Measurements from ENCODE around the gene IFI44.

The IFI44 gene, protein sequence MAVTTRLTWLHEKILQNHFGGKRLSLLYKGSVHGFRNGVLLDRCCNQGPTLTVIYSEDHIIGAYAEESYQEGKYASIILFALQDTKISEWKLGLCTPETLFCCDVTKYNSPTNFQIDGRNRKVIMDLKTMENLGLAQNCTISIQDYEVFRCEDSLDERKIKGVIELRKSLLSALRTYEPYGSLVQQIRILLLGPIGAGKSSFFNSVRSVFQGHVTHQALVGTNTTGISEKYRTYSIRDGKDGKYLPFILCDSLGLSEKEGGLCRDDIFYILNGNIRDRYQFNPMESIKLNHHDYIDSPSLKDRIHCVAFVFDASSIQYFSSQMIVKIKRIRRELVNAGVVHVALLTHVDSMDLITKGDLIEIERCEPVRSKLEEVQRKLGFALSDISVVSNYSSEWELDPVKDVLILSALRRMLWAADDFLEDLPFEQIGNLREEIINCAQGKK

DNA sequence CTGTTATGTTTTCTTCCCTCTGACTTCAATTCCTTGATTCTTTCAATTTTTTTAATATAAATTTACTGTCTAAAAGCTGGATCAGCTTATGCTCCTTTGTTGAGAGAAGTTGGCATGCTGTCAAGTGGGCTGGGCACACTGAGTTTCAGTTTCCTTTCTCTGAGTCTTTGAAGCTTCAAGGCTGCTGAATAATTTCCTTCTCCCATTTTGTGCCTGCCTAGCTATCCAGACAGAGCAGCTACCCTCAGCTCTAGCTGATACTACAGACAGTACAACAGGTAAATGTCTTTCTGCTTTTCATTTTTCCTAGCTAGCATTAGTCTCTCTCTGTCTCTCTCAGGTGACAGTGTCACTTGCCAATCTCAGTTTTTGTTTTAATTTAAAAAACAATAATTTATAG, at the start of gene IFI44:
Gene IFI44, plus strand, starts transcription at position 204 of the 400 bp plus-strand sequence. CDS start 365 bp downstream, outside the sequence.
- DNase-seq (ENCODE audit: low read depth): peak; percentile 45

DNA sequence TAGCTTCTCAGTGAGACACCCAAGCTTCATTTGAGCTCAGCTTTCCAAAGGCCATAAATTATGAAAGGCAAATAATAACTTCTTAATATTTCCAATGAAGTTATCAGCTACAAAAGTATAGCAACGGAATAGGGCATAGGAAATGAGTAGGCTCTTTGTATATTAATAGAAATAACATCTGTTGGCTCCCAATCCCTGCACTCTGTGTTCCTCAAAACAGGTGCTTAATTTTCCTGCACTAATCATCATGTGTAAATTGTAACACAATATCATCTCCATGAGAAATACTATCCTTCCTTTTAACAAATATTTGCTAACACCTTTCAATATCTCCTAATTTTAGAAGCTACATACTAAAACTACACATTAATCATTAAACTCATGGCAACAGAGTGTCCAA, 48.6 kb upstream of the IFI44 start:
- no peak for DNase-seq (ENCODE audit: low read depth)

DNA sequence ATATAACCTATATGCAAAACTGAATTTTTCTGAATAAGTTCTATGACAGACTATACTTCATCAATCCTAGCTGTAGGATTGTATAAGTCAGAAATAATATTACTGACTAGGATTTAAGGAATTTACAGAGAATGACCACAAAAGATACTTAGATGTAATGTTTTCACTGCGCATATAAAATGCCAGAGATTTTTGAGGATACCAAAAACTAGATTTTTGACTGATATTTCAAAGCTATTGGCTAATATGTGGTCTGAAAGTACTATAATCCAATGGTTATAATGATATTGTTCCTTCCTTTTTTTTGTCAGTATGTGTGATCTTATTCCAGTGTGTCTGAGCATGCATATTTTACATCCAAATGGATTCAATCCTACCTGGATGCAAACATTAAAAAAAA, 46.4 kb upstream of the IFI44 start:
- no peak for DNase-seq (ENCODE audit: low read depth)

DNA sequence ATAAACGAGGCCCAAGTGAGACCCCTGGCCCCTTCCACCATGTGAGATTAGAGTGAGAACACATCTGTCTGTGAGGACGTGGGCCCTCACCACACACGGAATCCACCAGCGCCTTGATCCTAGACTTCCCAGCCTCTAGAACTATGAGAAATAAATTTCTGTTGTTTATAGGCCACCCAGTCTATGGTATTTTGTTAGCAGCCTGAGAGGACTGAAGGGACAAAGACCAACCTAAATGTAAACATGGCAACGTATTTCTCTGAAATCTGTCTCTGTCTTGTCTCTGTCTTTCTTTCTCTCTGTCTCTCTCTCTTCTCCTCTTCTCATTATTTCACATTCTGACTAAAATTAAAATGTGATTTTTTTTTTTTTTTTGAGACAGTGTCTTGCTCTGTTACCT, 45.0 kb upstream of the IFI44 start:
- DNase-seq (ENCODE audit: low read depth): no peak

DNA sequence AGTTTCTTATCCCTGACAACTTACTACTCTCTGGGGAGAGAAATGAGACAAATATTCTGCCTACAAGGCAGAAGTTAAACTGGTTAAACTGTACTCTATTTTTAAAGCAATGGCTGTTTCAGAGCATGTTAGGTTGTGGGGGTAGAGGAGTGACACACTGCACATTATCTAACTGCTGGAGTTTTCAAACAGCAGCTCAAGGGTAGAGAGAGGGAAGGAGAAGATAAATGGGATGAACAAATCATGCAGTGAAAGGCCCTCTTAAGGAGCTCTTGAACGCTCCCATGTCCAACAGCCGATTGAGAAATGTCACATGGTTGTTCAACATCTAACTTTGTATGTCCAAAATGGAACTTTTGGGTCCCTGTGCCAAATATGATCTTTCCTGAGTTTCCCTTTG, 43.4 kb upstream of the IFI44 start:
- DNase-seq (ENCODE audit: low read depth): no peak

DNA sequence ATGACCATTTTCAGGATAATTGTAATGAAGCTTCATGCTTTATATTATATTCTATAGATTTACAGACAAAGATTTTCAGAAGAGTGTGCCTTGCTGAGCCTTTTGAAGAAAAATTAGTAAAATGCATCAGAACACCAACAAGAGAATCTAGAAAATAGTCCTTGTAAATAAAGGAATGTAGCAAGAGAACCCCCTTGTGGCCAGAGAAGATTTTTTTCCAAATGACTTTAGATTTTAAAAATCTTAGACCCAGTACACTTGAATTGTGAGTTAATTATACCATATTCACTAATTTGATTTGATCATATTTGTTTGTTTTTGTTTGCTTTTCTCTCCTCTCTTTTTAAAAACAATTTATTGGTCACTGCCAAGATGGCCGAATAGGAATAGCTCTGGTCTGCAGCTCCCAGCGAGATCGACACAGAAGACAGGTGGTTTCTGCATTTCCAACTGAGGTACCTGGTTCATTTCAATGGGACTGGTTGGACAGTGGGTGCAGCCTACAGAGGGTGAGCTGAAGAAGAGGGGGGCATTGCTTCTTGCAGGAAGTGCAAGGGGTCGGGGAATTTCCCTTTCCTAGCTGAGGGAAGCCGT, 42.2 kb upstream of the IFI44 start:
- DNase-seq (ENCODE audit: low read depth): no peak

DNA sequence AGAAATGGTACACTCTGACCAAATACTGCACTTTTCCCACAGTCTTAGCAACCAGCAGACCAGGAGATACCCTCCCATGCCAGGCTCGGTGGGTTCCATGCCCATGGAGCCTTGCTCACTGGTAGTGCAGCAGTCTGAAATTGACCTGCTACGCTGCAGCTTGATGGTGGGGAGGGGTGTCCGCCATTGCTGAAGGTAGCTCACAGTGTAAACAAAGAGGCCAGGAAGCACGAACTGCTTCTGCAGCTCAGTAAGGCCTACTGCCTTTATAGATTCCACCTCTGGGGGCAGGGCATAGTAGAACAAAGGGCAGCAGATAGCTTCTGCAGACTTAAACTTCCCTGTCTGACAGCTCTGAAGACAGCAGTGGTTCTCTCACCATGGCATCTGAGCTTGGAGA, 41.7 kb upstream of the IFI44 start:
- DNase-seq (ENCODE audit: low read depth): no peak

DNA sequence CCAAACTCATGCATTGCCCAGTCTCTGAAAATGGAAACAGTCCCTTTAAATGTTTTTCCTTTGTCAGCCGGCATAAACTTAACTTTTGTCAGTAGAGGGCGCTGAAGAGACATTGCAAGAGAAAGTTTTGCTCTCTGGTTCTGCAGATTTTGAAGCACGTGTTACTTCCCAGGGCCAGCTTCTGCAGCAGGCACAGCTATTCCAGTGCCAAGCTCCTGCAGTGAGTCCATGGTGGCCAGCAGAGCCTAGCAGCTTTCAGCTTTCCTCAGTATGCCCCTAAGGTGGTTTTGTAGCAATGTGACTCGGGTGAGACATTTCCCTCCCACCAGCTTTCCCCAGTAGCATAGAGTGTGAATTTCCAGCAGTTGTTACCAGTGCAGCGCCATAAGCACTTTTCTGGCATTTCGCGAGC, 32.0 kb upstream of the IFI44 start:
- DNase-seq (ENCODE audit: low read depth): peak; percentile 20

DNA sequence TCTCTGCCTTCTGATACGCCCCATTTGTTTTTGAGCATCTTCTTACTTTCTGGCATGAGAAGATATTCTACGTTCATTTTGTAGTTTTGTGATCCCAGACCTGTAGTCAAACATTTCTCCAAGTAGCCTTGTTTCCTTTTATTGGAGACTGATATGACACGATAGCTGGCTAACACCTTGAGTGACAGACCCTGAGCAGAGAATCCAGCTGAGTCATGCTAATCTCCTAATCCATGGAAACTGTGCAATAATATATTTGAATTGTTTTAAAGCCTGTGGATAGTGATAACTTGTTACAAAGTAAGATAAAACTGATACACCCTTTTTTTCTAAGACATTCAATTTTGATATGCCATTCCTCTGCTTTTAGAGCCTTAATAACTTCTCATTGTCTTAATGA, 30.6 kb upstream of the IFI44 start:
- no peak for DNase-seq (ENCODE audit: low read depth)

DNA sequence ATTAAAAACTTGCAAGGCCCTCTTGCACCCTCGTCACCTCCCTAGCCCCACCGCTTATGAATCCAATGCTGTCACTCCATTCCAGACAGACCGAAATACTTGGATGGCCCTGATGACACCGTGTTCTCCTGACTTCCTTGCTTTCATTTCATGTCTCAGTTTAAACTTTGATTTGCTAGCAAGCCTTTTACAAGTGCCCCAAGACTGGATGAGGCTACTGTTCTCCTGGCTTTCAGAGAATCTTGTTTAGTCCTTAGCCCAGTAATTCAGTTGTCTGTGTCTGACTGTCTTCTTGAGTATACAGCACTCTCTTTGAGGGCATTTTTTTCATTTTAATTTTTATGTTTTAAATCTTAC, 30.2 kb upstream of the IFI44 start:
- no peak for DNase-seq (ENCODE audit: low read depth)

DNA sequence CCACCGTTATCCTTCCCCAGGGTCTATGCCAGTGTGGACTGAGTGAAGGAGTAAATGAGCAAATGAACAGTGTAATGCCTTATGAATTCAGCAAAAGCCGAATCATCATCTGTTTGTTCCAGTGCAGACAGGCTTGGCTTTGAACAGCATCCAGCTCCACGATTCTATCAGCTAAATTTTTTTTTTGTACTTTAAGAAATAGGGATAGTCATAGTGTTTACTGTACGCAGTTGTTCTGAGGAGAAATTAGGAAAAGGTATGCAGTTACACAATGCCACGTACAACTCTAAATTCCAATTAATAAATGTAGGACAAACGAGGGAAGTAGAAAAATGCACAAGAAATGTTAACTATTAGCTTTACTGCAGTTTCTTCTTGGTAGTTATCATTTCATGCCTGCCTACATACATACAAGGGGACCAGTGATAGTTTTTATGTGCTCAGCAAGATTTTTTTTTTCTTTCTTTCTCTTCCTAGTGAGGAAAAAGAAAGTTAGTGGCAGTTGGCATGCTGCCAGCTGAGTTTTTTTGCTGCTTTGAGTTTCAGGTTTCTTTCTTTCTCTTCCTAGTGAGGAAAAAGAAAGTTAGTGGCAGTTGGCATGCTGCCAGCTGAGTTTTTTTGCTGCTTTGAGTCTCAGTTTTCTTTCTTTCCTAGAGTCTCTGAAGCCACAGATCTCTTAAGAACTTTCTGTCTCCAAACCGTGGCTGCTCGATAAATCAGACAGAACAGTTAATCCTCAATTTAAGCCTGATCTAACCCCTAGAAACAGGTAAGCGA, 29.6 kb upstream of the IFI44 start, which contains the start of gene IFI44L:
Gene IFI44L, plus strand, starts transcription at position 646 of the 777 bp plus-strand sequence. CDS start 7,468 bp downstream, outside the sequence.
- peak; percentile 16 for DNase-seq (ENCODE audit: low read depth)

DNA sequence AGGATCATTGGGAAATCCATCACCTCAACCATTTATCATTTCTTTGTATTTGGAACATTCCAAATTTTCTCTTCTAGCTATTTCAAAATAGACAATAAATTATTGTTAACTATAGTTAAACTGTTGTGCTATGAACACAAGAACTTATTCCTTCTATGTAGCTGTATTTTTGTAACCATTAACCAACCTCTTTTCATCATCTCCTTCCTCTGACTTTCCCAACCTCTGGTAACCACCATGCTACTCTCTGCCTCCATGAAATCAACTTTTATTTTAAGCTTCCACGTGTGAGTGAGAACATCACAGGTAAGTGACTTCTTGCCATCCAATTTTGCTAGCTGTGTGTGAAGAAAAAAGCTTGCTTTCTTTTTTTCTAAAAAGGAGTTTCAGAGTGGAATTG, 29.0 kb upstream of the IFI44 start:
- no peak for DNase-seq (ENCODE audit: low read depth)

DNA sequence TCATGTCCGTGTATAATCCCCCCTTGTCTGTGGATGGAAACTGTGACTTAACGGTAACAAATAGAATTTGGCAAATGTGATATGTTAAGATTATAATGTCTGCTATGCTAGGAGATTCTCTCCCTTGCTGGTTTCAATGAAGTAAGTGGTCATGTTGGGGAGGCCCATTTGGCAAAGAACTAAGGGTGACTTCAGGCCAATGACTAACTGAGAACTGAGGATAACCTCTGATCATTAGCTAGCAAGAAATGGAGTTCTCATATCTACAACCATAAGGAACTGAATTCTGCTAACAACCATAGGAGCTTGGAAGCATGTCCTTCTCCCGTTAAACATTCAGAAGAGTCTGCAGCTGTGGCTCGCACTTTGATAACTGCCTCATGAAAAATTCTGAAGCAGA, 27.1 kb upstream of the IFI44 start:
- DNase-seq (ENCODE audit: low read depth): no peak

DNA sequence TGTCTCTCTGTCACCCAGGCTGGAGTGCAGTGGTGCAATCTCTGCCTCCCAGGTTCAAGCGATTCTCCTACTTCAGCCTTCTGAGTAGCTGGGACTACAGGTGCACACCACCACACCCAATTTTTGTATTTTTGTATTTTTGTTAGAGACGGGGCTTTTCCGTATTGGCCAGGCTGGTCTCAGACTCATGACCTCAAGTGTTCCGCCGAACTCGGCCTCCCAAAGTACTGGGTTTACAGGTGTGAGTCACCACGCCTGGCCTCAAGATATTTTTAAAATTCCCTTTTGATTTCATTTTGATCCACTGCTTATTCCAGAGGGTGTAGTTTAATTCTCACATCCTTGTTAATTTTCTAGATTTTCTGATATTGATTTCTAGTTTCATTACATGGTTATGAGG, 25.6 kb upstream of the IFI44 start:
- no peak for DNase-seq (ENCODE audit: low read depth)

DNA sequence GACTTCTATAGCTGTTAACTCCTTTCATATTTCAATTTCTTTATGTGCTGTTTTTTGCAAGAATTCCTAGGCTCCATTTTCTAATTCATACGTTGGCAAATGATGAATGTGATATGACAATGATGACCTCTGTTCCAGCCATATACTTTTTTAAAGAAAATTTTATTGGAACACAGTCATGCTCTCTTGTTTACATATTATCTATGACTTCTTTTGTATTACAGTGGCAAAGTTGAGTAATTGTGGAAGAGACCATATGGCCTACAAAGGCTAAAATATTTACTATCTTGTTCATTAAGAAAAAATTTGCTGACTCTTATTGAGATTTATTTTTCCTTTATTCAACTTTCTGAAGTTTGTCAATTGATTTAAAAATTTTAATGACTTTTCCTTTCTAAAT, 22.3 kb upstream of the IFI44 start:
- DNase-seq (ENCODE audit: low read depth): no peak

DNA sequence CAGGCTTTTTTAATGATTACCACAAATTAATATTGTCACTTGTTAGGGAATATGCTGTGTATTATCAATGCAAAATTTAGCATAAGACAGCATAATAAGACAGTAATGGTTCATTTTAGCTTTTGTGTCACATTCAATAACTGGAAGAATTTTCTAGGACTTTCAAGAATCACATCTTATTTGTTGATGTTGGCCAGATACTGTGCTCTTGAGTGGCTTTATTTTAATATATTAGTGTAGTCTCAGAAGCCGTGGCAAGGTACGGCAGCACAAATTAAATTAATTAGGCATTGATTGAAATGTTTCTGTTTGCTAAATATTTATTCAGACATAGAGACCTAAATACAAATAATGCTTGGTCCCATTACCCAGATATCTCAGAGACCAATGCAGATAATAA, 19.0 kb upstream of the IFI44 start:
- DNase-seq (ENCODE audit: low read depth): no peak

DNA sequence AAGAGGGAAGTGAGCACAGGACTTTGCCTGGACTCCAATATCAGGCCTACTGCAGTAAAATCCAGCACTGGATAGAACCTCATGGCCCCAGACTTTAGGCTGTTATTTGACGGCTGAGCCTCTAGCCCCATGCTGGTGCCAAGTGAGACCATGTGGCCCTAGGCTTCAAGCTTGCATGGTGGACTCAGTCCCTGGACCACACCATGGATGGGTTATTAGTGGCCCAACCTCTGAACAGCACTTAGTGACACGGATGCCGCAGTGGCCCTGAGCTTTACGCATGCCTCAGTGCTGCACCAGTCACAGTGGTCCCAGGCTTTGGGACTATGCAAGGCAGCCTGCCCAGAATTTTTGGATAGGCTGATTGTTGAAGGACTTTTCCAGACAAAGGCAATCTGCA, 16.4 kb upstream of the IFI44 start:
- DNase-seq (ENCODE audit: low read depth): no peak

DNA sequence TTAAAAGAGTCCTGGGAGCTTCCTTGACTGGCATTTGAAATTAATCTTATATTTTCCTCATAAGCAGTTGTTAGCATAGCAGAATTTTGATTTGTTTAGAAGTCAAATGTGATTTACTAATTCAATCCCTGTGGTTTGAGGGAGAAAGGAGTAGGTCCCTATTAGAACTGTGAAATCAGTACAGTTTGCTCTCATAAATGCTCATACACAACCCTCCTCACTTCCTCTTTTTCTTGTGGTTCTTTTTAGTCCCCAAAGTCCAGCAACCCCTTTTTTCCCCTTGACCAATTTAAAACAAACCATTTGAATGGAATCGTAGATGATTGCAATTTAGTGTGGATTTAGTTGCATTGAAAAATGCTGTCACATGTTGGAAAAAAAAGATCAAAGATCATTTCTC, 9.2 kb upstream of the IFI44 start:
- no peak for DNase-seq (ENCODE audit: low read depth)

DNA sequence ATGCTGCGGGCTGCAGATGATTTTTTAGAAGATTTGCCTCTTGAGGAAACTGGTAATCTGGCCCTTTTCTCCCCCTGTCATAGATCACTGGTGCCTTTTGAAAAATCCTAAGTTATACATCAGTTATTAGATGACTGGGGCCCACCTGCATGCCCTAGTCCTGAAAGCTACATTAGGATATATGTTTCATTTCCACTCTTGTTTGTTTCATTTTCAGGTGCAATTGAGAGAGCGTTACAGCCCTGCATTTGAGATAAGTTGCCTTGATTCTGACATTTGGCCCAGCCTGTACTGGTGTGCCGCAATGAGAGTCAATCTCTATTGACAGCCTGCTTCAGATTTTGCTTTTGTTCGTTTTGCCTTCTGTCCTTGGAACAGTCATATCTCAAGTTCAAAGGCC, 8.1 kb upstream of the IFI44 start:
- no peak for DNase-seq (ENCODE audit: low read depth)

DNA sequence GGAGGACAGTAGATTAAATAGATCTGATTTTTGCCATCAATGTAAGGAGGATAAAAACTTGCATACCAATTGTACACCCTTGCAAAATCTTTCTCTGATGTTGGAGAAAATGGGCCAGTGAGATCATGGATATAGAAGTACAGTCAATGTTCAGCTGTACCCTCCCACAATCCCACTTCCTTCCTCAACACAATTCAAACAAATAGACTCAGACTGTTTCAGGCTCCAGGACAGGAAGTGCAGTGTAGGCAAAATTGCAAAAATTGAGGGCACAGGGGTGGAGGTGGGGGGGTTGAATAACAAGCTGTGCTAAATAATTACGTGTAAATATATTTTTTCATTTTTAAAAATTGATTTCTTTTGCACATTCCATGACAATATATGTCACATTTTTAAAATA, 3.9 kb upstream of the IFI44 start:
- peak; percentile 11 for DNase-seq (ENCODE audit: low read depth)

DNA sequence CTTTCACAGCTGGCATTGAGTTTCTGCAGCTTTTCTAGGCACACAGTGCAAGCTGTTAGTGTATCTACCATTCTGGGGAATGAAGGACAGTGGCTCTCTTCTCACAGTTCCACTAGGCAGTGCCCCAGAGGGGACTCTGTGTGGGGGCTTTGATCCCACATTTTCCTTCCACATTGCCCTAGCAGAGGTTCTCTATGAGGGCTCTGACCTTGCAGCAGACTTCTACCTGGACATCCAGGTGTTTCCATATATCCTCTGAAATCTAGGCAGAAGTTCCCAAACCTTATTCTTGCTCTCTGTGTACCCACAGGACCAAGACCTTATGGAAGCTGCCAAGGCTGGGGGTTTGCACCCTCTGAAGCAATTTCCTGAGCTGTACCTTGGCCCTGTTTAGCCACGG, 2.4 kb upstream of the IFI44 start:
- DNase-seq (ENCODE audit: low read depth): no peak

DNA sequence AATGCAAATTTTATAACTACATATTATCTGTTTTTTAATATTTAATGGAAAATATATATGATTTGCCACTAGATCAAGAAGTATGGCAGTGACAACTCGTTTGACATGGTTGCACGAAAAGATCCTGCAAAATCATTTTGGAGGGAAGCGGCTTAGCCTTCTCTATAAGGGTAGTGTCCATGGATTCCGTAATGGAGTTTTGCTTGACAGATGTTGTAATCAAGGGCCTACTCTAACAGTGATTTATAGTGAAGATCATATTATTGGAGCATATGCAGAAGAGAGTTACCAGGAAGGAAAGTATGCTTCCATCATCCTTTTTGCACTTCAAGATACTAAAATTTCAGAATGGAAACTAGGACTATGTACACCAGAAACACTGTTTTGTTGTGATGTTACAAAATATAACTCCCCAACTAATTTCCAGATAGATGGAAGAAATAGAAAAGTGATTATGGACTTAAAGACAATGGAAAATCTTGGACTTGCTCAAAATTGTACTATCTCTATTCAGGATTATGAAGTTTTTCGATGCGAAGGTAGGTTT, 556 bp downstream of the IFI44 start:
- DNase-seq (ENCODE audit: low read depth): no peak

DNA sequence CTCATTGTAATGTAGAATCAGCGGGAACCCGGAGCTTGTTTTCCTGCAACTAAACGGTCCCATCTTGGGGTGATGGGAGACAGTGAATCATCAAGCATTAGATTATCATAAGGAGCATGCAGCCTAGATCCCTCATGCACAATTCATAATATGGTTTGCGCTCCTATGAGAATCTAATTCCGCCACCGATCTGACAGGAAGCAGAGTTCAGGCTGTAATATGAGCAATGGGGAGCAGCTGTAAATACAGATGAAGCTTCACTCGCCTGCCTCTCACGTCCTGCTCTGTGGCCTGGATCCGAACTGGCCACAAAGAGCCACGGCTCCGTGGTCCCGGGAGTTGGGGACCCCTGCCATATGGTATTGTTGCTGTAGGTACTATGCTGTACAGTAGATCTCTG, 1.6 kb downstream of the IFI44 start:
- DNase-seq (ENCODE audit: low read depth): no peak

Data from T-helper 22 cell (primary cell).